Tibial nerve (tissue), 4 donors: ENCODE data around the gene TMEM138. TPM values are rescaled to one million over a fixed set of nuclear protein-coding genes. Genes with fewer than 3 reads are reported as not detected.

Experiments
- DNase-seq, 2 donors: peaks; one replicate each; pipeline ENCODE4 v3.0.0-alpha.2; 2019; ENCODE audit warnings: low spot score in 2 of 2
- H3K27ac ChIP-seq, 4 donors: fragments of 200-600 bp; sonication (generic) in 3 of 4; one replicate each; pipeline ENCODE4 v1.5.1; 2017 to 2019; ENCODE audit warnings: mild to moderate bottlenecking in 1 of 4
- H3K27me3 ChIP-seq, 2 donors: fragments of 200-600 bp; sonication (generic) in 1 of 2; one replicate each; pipeline versions ENCODE4 v1.5.1 to v1.6.0; 2017 to 2019
- H3K36me3 ChIP-seq, 3 donors: fragments of 200-600 bp; sonication (generic); one replicate each; pipeline ENCODE4 v1.5.1; 2018 to 2019
- H3K4me1 ChIP-seq, 4 donors: fragments of 200-600 bp; sonication (generic) in 3 of 4; one replicate each; pipeline ENCODE4 v1.5.1; 2017 to 2019
- H3K4me3 ChIP-seq, 4 donors: fragments of 200-600 bp; sonication (generic) in 3 of 4; one replicate each; pipeline ENCODE4 v1.5.1; 2017 to 2019; ENCODE audit warnings: mild to moderate bottlenecking in 1 of 4, moderate library complexity in 1 of 4
- H3K9me3 ChIP-seq, 4 donors: fragments of 200-600 bp; sonication (generic) in 3 of 4; one replicate each; pipeline ENCODE4 v1.5.1; 2017 to 2019
- EP300 ChIP-seq, 2 donors: sonication (generic); formaldehyde crosslinking; IDR thresholded peaks; one replicate each; pipeline ENCODE4 v1.6.1; 2017; ENCODE audit warnings: antibody characterized with exemption in 2 of 2, mild to moderate bottlenecking in 1 of 2
- POLR2A ChIP-seq, 2 donors: fragments of 450-650 bp; IDR thresholded peaks; one replicate each; pipeline ENCODE4 v1.6.1; 2017; ENCODE audit warnings: antibody characterized with exemption in 2 of 2, mild to moderate bottlenecking in 2 of 2, moderate library complexity in 2 of 2
- WGBS, 2 donors: methylation state at CpG; one replicate each; pipeline ENCODE4 v1.1.5; 2018; 5-methylcytosine and 5-hydroxymethylcytosine counted together
- total RNA-seq, 4 donors: library from RNA; depleted of rRNA; stranded (reverse); fragments of >200 nt; gene quantifications; one replicate each; pipeline ENCODE4 v1.1.0, GENCODE V29; 2016
- TF ChIP-seq, protein P1 (sequence below), 5 experiments: fragments of 200-600 bp in 3 of 5; fragments of 450-650 bp in 2 of 5; sonication (generic) in 3 of 5; IDR thresholded peaks; one replicate each; pipeline ENCODE4 v1.5.1; 2016 to 2019; ENCODE audit warnings: antibody characterized with exemption in 5 of 5, mild to moderate bottlenecking in 3 of 5, moderate library complexity in 2 of 5

The TMEM138 gene
- total RNA-seq, 4 donors from 2014 or later = 20.5 to 31.4 (median 26.9) TPM

DNA sequence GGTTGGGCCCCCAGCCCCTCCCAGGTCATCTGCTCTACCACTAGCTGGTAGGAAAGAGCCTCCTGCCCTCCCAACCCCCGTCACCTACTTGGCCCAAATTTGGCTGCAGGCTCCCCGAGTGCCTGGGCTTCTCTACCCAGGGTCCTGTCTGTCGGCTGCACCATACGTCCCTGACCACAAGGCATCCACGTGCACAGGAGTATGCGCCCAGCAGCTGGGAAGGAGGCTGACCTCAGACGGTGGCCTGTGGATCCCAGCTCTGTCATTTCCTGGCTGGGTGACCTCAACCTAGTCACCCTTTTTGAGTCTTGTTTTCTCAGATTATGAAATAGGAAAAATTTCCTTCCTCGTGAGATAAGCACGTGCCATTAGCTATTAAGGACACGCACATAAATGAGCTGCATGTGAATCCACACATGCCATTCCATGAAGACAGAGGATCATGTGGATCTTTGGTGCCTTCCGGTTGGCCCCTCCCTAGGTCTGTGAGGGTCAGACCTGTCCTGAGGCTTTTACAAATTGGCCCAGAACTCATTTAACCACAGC lies 14.2 kb upstream of the TMEM138 start:
- Histone ChIP-seq H3K4me3 (no peak overlapping the region), H3K9me3 (no peaks in the 10 kb centered on the region), H3K27me3 (no peaks in the 10 kb centered on the region), H3K4me1 (peaks cover 0 to 4% (median 0%) of the 10 kb centered on the region in 4 donors), H3K36me3 (peaks cover 0 to 92% (median 4%) of the 10 kb centered on the region in 3 donors), H3K27ac (peak overlapping the region in 1 of 4 donors; percentile 59)
- TF ChIP-seq POLR2A (IDR thresholded peaks at IDR 0.05) = no peak
- peak in 1 of 2 donors; percentile 64 for TF ChIP-seq EP300 (IDR thresholded peaks at IDR 0.05)
- TF ChIP-seq, protein P1, sequence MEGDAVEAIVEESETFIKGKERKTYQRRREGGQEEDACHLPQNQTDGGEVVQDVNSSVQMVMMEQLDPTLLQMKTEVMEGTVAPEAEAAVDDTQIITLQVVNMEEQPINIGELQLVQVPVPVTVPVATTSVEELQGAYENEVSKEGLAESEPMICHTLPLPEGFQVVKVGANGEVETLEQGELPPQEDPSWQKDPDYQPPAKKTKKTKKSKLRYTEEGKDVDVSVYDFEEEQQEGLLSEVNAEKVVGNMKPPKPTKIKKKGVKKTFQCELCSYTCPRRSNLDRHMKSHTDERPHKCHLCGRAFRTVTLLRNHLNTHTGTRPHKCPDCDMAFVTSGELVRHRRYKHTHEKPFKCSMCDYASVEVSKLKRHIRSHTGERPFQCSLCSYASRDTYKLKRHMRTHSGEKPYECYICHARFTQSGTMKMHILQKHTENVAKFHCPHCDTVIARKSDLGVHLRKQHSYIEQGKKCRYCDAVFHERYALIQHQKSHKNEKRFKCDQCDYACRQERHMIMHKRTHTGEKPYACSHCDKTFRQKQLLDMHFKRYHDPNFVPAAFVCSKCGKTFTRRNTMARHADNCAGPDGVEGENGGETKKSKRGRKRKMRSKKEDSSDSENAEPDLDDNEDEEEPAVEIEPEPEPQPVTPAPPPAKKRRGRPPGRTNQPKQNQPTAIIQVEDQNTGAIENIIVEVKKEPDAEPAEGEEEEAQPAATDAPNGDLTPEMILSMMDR (IDR thresholded peaks at IDR 0.05) = peak in 1 of 5 experiments; percentile 11
- 61 to 70% methylated on average over 11 of the region's 11 CpGs for WGBS, 2 donors
- no peak for DNase-seq

DNA sequence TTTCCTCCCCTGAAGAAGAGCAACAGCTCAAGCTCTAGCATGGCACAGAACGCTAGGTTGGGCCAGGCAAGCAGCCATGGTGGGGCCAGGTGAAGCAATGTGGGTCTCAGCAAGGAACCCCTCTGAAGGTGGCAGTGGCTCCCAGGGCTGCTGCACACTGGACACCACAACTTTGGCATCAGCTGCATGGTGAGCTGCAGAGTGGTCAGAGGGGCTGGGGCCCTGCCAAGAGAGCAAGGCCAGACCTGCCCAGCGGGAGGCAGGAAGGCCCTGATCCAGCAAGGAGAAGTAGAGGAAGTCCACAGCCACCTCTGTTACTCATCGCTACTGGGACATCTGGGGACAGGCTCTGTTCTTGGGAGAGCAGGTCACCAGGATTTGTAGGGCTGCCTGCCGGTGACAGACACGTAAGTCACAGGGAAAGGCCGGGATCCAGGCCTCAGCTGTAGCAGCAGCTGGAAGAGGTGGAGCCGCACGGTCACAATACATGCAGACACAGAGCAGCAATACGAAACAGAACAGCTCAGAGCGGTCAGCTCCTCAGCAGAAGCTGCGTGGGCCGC lies 12.9 kb upstream of the TMEM138 start:
- Histone ChIP-seq H3K9me3 (no peaks in the 10 kb centered on the region), H3K4me1 (peaks cover 0 to 6% (median under 1%) of the 10 kb centered on the region in 4 donors), H3K27me3 (no peaks in the 10 kb centered on the region), H3K27ac (peak overlapping the region in 1 of 4 donors; percentile 38), H3K4me3 (no peak overlapping the region), H3K36me3 (peaks cover 0 to 93% (median 8%) of the 10 kb centered on the region in 3 donors)
- WGBS, 2 donors = 84 to 90% methylated on average over 12 of the region's 12 CpGs
- no peak for DNase-seq
- TF ChIP-seq EP300 (IDR thresholded peaks at IDR 0.05) = no peak
- TF ChIP-seq, protein P1 (IDR thresholded peaks at IDR 0.05) = no peak
- no peak for TF ChIP-seq POLR2A (IDR thresholded peaks at IDR 0.05)

DNA sequence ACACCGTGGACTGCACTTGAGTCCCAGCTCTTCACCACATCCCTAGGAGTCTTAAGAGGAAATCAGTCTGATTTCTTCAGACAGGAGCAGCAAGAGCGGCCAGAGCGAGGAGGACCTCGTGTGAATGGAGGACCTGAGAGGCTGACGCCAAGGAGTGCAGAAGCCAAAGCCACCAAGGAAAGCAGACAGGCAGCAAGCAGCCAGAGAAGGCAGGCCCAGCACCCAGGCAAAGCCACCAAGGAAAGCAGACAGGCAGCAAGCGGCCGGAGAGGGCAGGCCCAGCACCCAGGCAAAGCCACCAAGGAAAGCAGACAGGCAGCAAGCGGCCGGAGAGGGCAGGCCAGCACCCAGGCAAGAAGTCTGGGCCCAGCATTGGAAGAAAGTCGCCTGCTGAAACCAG lies 12.3 kb upstream of the TMEM138 start:
- TF ChIP-seq POLR2A (IDR thresholded peaks at IDR 0.05) (no peak), EP300 (IDR thresholded peaks at IDR 0.05) (no peak)
- TF ChIP-seq, protein P1 (IDR thresholded peaks at IDR 0.05) = no peak
- no peaks in the 10 kb centered on the region for H3K9me3 ChIP-seq
- H3K36me3 ChIP-seq = peaks cover 0 to 96% (median 8%) of the 10 kb centered on the region in 3 donors
- H3K27ac ChIP-seq = no peak overlapping the region
- no peaks in the 10 kb centered on the region for H3K27me3 ChIP-seq
- no peak for DNase-seq
- H3K4me1 ChIP-seq = peaks cover 0 to 7% (median 3%) of the 10 kb centered on the region in 4 donors
- H3K4me3 ChIP-seq = no peak overlapping the region
- 86 to 91% methylated on average over 9 to 10 of the region's 10 CpGs for WGBS, 2 donors

DNA sequence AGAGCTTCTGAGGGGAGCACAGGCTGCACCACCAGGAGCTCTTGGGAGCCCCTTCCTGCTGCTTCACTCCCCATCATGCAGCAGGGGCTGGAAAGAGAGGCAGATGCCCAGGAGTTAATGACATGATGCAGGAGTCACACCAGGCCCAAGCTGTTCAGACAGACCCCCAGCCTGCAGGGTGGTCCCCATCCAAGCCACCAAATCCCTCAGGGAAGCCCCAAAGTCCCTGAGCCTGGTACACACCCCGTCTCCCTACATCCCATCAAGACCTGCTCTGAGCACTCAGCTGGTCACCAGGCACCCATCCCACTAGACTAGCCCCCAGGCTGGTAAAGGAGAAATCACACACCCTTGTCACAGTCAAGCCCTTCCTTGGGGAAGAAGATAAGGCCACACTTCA lies 11.8 kb upstream of the TMEM138 start:
- H3K4me3 ChIP-seq = no peak overlapping the region
- peaks cover 0 to 96% (median 8%) of the 10 kb centered on the region in 3 donors for H3K36me3 ChIP-seq
- peaks cover 0 to 5% (median 2%) of the 10 kb centered on the region in 4 donors for H3K4me1 ChIP-seq
- H3K9me3 ChIP-seq = no peaks in the 10 kb centered on the region
- no peak for DNase-seq
- 100% methylated on average over 1 of the region's 1 CpG for WGBS, 2 donors
- TF ChIP-seq, protein P1 (IDR thresholded peaks at IDR 0.05) = no peak
- TF ChIP-seq EP300 (IDR thresholded peaks at IDR 0.05) (no peak), POLR2A (IDR thresholded peaks at IDR 0.05) (no peak)
- H3K27me3 ChIP-seq = no peaks in the 10 kb centered on the region
- no peak overlapping the region for H3K27ac ChIP-seq

DNA sequence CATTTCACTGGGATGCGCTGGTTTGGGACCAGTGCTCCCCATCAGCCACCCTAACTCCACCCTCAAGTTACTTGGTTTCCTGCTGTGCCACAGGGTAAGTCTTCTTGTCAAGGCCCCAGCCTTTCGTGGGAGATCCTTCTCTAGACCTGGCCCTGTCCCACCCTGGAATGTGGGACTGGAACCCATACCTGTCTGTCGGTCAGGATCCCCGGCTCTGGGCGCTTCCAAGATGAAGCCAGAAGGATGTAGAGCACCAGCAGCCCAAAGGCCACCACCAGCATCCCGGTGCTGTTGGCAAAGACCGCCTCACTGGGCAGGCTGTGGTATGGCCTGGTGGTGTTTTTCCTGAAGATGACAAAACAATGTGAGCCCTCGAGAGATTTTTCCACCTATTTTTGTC lies 11.4 kb upstream of the TMEM138 start:
- TF ChIP-seq POLR2A (IDR thresholded peaks at IDR 0.05) = no peak
- TF ChIP-seq, protein P1 (IDR thresholded peaks at IDR 0.05) = no peak
- 80 to 96% methylated on average over 8 of the region's 8 CpGs for WGBS, 2 donors
- H3K36me3 ChIP-seq = peaks cover 0 to 96% (median 8%) of the 10 kb centered on the region in 3 donors
- DNase-seq = no peak
- H3K4me3 ChIP-seq = no peak overlapping the region
- no peak overlapping the region for H3K27ac ChIP-seq
- peaks cover 0 to 5% (median 1%) of the 10 kb centered on the region in 4 donors for H3K4me1 ChIP-seq
- H3K27me3 ChIP-seq = no peaks in the 10 kb centered on the region
- H3K9me3 ChIP-seq = no peaks in the 10 kb centered on the region
